ENCODE measurements around the gene LUC7L2. TPM values are rescaled to one million over a fixed set of nuclear protein-coding genes. Genes with fewer than 3 reads are reported as not detected.
"Not testable (repeated sequence)": the region's sequence is repeated elsewhere in the genome, so short reads cannot be mapped to it uniquely, and the experiment has no call there.

LUC7L2 gene, protein sequence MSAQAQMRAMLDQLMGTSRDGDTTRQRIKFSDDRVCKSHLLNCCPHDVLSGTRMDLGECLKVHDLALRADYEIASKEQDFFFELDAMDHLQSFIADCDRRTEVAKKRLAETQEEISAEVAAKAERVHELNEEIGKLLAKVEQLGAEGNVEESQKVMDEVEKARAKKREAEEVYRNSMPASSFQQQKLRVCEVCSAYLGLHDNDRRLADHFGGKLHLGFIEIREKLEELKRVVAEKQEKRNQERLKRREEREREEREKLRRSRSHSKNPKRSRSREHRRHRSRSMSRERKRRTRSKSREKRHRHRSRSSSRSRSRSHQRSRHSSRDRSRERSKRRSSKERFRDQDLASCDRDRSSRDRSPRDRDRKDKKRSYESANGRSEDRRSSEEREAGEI
- 100 to 1,000 TPM in 2 of 6 donors, 10 to 100 TPM in 4; 57.0 to 133 (median 91.8) TPM for total RNA-seq

DNA sequence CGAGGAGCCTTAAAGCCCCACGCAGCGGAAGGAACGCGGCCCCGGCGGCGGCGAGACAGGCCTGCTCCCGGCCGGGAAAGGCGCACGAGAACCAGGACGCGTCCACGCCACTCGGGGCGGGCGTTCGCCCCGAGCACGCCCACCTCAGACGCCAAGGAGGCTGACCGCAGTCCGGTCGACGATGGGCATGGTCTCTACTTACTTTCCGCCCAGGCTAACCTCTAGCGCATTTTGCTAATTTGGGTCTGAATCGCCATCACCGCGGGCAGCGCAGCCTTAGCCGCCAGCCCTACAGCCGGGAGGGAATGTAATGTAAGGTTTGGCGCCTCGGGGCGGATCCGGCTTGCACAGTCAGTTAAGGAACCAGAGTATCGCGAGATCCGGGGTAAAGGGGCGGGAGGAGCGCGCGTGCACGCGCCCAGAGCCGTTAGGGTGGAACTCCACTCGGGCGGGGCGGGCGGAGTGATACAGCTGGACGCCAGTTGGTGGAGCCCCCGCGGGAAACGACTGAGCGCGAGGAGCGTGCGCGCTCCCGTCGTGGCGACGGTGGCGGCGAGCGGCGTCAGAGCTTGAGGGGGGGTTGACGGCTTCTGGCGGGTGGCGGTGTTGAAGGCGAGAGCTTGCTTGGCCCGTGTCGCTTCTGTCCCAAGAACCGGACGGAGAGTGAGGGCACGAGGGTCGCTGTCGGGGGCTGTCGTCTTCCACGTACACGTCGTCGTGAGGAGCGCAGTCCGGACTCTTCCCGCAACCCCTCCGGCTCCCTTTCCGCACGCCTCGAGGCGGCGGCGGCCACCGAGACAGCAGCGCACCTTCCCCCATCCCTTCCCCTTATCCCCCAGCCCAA is at the start of gene LUC7L2:
LUC7L2 (plus strand) TSS at position 529 of the 844 bp plus-strand sequence. CDS start 368 bp downstream, outside the sequence.
- Histone ChIP-seq H3K9me3 (no peaks in the 10 kb centered on the region), H3K27ac (peak within 1 kb of the TSS; percentile 98 to 99 (median 99)), H3K36me3 (no peaks in the 10 kb centered on the region), H3K4me1 (peaks cover 14 to 43% (median 26%) of the 10 kb centered on the region in 4 donors), H3K27me3 (no peaks in the 10 kb centered on the region), H3K4me3 (peak within 1 kb of the TSS; percentile 72 to 91 (median 87))
- TF ChIP-seq, protein P1, sequence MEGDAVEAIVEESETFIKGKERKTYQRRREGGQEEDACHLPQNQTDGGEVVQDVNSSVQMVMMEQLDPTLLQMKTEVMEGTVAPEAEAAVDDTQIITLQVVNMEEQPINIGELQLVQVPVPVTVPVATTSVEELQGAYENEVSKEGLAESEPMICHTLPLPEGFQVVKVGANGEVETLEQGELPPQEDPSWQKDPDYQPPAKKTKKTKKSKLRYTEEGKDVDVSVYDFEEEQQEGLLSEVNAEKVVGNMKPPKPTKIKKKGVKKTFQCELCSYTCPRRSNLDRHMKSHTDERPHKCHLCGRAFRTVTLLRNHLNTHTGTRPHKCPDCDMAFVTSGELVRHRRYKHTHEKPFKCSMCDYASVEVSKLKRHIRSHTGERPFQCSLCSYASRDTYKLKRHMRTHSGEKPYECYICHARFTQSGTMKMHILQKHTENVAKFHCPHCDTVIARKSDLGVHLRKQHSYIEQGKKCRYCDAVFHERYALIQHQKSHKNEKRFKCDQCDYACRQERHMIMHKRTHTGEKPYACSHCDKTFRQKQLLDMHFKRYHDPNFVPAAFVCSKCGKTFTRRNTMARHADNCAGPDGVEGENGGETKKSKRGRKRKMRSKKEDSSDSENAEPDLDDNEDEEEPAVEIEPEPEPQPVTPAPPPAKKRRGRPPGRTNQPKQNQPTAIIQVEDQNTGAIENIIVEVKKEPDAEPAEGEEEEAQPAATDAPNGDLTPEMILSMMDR (IDR thresholded peaks at IDR 0.05) = peak in 2 of 6 experiments; percentile 31 to 43
- peak in 1 of 4 donors; percentile 1 for TF ChIP-seq EP300 (IDR thresholded peaks at IDR 0.05)
- peak; percentile 94 to 96 for TF ChIP-seq POLR2AphosphoS5 (IDR thresholded peaks at IDR 0.05)
- TF ChIP-seq POLR2A (IDR thresholded peaks at IDR 0.05) = peak; percentile 7 to 96 (median 92)
- ATAC-seq (ENCODE audit: low FRiP score in 2 of 2) (peak; percentile 98 to 99), DNase-seq (peak; percentile 100)
- WGBS, 2 donors = 0% methylated on average over 15 to 84 of the region's 98 CpGs

DNA sequence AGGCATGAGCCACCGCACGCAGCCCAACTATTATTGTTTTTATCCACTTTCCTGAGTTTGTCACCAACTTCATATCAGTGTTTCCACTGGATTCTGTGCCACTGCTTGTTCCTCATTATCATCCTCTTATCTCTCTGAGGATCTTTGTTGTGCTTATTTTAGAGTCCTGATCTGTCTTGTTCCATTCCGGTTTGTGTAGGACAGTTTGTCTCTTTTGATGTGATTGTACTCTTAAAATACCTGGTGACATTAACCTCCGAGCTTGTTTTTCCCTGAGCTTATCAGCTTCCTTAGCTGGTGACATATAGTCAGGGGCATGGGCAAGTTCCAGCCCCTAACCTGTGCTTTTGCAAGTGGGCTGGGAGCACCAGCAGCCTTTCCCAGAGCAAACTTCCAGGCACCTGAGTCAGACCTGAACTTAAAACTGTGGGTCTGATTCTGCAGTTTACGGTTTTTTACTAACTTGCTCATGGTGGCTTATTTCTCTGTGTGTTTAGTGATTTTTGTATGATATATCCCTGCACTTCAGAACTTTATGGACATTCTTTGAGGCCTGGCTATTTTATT is 41.7 kb upstream of the LUC7L2 start:
- H3K27ac ChIP-seq = no peak overlapping the region
- DNase-seq (no peak), ATAC-seq (ENCODE audit: low FRiP score in 2 of 2) (no peak)
- no peak for TF ChIP-seq POLR2A (IDR thresholded peaks at IDR 0.05)
- TF ChIP-seq, protein P1 (IDR thresholded peaks at IDR 0.05) = no peak
- peak in 1 of 4 donors; percentile 52 for TF ChIP-seq EP300 (IDR thresholded peaks at IDR 0.05)
- no peak for TF ChIP-seq POLR2AphosphoS5 (IDR thresholded peaks at IDR 0.05)
- WGBS, 2 donors = 59 to 67% methylated on average over 5 of the region's 5 CpGs
- no peaks in the 10 kb centered on the region for H3K4me1 ChIP-seq
- H3K9me3 ChIP-seq = no peaks in the 10 kb centered on the region
- no peak overlapping the region for H3K4me3 ChIP-seq
- no peaks in the 10 kb centered on the region for H3K36me3 ChIP-seq
- no peaks in the 10 kb centered on the region for H3K27me3 ChIP-seq

DNA sequence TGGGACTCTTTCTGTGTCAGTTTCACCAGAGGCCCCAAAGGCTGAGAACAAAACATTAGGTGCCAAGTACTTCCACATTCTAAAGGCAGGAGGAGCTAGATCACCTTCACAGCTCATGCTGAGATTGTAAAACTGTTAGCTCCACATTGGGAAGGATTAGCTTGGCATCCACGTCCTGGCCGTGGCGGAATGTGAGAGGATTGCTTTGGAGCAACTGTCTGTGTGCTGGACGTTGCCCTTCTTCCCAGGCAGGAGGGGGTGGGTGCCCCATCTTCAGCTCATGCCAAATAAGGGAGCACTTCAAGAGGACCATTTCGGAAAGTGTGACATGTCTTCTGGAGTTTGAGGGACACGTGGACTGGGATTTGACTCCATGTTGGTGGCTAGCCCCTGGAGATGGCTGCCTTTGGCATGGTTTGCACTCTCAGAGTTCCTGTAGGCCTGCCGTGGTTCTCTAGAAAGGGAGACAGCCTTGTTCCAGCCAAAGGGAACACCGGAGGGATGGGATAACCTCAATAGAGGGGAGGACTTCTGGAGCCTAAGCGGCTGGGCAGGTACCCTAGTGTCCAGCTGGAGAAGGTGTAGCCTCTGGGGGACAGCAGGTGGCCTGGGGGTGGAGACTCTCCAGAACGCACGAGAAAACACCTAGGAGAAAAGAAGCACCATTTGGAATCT is 38.5 kb upstream of the LUC7L2 start:
- ATAC-seq (ENCODE audit: low FRiP score in 2 of 2) (no peak), DNase-seq (no peak)
- no peaks in the 10 kb centered on the region for H3K27me3 ChIP-seq
- no peak overlapping the region for H3K27ac ChIP-seq
- H3K36me3 ChIP-seq = no peaks in the 10 kb centered on the region
- no peaks in the 10 kb centered on the region for H3K9me3 ChIP-seq
- H3K4me3 ChIP-seq = no peak overlapping the region
- TF ChIP-seq, protein P1 (IDR thresholded peaks at IDR 0.05) = peak in 1 of 6 experiments; percentile 6
- TF ChIP-seq POLR2A (IDR thresholded peaks at IDR 0.05) = no peak
- 62 to 69% methylated on average over 11 of the region's 11 CpGs for WGBS, 2 donors
- no peaks in the 10 kb centered on the region for H3K4me1 ChIP-seq

DNA sequence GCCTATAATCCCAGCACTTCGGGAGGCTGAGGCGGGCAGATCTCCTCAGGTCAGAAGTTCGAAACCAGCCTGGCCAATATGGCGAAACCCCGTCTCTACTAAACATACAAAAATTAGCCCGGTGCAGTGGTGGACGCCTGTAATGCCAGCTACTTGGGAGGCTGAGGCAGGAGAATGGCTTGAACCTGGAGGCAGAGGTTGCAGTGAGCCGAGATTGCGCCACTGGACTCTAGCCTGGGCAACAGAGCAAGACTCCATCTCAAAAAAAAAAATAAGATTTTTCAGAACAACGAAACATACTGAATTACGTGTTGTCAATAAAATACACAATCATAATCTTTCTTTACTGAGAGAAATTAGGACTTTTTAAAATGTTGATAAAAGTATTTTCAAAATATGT is 35.0 kb upstream of the LUC7L2 start:
- H3K36me3 ChIP-seq; ATAC-seq (ENCODE audit: low FRiP score in 2 of 2): not testable (repeated sequence)
- WGBS, 2 donors = 95 to 97% methylated on average over 11 of the region's 11 CpGs

More for the DNA sequence above, 35.0 kb upstream of the LUC7L2 start:
- not testable (repeated sequence) for H3K4me3 ChIP-seq, H3K27ac ChIP-seq, H3K9me3 ChIP-seq, H3K4me1 ChIP-seq, DNase-seq, H3K27me3 ChIP-seq
